HG02943 (cell line): ENCODE measurements around the gene HLA-DRB5.
"Not testable (repeated sequence)": the region's sequence is repeated elsewhere in the genome, so short reads cannot be mapped to it uniquely, and the experiment has no call there.

Experiments used
- ATAC-seq: cut with Tn5 transposase; IDR thresholded peaks from one replicate; pipeline ENCODE4 v1.9.1; 2021; ENCODE audit warnings: mild to moderate bottlenecking, low read depth, moderate library complexity; ENCODE audit not compliant: unreplicated experiment

Gene HLA-DRB5

DNA sequence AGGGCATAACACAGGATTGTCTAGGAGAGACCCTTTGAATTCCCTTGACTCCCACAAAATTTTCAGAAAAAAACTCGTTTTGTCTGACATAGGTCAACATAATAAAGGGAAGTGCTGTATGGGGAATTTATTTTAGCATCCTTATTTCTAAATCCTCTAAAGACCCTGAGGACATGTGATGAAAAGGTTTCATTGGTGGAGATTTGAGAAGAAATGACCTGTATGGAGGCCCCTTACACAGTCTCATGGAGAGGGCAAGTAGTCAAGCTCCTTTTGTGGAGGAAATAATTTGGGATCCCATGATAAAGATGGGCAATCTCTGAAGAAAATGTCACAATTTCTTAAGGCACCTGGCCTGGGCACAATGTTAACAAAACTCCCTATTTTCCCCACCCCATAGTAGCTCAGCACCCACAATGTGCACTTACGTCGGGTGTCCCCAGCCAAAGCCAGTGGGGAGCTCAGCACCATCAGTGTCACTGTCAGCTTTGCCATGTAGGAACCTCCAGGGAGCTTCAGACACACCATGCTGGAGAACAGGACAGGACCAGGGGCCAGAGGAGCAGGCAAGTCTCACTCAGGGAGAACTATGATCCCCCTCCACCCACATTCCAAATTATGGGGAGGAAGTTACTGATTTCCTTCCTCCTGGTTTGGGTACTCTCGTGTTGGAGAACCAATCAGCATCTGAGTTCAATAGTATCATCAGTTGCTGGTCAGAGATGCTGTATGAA is at the start of gene HLA-DRB5:
Gene HLA-DRB5, minus strand, starts transcription at position 591 of the 734 bp plus-strand sequence. Its CDS starts 63 bp downstream, at position 528.
- no peak for ATAC-seq

DNA sequence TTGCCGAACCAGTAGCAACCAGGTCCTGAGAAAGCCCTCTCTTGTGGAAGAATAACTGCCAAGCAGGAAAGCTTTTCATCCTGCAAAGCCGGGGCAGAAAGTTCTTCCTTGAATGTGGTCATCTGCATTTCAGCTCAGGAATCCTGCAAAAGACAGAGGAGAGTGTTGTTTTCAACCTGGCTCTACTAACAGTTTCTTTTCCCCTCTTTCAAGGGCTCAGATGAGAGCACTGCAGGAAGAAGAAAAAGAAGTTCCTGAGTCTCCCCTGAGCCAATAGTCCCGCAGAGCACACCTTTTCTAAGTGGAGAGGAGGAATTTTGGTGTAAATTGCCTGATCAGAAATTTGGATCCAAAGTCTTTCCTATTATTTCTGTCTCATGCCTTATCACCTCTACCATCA is 48.9 kb upstream of the HLA-DRB5 start:
- ATAC-seq, result no peak

GRCh38 chr6:32577493-32577892 is 47.4 kb upstream of the HLA-DRB5 start:
- not testable (repeated sequence) for ATAC-seq

GRCh38 chr6:32576250-32576649 is 46.2 kb upstream of the HLA-DRB5 start:
- no peak for ATAC-seq

DNA sequence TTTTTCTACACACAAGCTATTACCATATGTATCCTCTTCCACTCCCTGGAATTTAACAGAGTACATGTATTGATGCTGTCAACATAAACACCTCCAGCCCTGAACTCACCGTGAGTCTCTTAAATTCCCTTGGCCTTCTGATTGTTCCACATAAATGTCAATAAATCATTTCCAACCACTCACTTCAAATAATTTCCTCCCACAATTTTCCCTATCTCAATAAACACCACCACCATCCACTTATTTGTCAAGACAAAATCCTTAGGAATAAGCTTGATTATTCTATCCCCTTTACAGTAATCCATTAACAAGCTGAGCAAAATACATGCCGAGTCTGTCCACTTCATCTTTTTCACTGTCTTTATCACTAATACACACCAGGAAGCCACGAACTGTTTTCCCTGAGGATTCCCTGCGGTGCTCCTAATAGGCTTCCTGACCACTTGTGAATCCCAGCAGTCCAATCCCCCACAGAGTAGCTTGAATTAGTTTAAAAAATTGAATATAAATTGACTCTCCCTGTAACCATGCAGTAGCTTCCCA is 40.3 kb upstream of the HLA-DRB5 start:
- ATAC-seq, result no peak

DNA sequence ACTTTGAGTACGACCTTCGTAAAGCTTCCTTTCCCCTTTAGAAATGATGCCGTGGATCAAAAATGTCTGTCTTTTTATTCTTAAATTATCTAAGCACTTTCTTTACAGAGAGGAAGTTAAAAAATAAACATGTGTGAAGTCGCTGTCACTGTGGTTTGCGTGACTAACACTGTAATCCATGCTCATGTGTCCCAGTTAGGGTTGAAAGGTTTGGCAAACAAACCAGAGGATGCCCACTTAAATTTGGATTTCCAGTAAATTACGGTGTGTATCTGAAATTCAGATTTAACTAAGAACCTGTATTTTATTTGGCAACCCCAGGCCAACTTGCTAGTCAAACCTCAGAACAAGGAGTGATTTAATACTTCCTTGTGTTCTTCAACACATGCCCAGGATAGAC is 38.5 kb upstream of the HLA-DRB5 start:
- ATAC-seq, result no peak

- ATAC-seq, result no peak
These were observed 36.9 kb upstream of the HLA-DRB5 start for GRCh38 chr6:32566957-32567356.

DNA sequence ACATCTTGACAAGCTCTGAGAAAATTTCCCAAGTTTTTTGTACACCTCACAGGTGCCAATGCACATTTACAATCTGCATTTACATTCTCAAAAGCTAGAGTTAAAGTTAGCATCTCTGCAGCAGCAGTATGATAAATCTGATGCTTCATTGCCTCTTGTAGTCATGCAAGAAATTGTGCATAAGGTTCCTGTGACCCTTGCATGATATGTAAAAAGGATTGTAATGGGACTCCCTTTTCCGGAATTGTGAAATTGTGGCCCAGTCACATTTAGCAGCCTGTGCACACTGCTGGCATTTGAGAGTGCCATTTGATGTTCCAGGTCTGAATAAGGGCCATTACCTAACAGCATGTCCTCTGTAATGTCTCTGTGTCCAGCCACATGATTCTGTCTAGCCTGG is 35.4 kb upstream of the HLA-DRB5 start:
- ATAC-seq, result no peak

GRCh38 chr6:32562940-32563339 is 32.9 kb upstream of the HLA-DRB5 start:
- ATAC-seq, result no peak

GRCh38 chr6:32559747-32560146 is 29.7 kb upstream of the HLA-DRB5 start:
- no peak for ATAC-seq

- no peak for ATAC-seq
These were observed 28.5 kb upstream of the HLA-DRB5 start for GRCh38 chr6:32558426-32559057.

DNA sequence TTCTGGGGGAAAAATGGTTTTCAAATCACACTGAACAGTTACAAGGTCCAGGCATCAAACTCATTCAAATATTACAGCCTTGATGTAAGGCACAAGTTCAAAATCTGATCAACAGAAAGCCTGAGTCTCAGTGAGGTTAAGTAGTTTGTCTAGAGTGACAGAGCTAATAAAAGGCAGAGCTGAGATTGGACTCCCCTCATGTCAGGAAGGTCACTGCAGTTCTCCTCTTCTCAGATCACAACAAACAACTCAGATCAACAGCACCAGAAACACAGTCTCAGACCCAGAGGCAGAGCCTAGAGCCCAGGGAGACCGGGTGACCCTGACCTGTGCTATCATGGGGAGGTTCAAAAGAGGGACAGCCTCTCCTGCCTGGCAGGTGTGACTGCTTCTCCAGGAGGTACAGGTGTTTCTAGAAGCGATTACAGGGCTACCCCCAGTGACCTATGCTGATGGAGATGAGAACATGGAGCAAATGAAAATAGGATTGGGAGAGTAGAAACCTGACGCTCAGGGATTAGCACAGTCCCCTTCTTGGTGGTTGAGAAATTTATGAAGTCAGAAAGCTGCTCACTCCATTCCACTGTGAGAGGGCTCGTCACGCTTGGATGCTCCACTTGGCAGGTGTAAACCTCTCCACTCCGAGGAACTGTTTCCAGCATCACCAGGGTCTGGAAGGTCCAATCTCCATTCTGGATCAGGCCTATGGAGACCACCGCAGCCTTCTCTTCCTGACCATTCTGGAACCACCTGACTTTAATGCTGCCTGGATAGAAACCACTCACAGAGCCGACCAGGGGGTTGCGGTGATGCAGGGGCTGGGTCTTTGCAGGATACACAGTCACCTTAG is 24.3 kb upstream of the HLA-DRB5 start:
- ATAC-seq, result no peak

- ATAC-seq, result no peak
These were observed 23.1 kb upstream of the HLA-DRB5 start for GRCh38 chr6:32553037-32553742.

DNA sequence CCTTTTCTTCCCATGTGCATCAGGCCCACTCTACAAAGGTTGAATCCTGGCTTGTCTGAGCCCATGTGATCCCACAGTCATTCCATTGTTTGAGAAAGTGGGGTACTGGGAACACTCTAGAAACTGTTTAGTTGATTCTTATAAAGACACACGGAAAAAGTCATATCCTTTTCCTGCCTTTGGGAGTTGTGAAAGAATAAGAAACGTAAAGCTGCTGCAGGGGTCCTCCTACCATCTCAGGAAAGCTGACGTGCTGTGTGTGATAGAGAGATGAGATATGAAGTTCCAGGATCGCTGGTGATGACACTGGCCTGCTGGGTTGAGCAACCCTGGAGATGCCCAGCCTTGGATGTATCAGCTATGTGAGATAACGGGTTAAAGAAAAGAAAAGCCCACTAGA is 21.3 kb upstream of the HLA-DRB5 start:
- ATAC-seq, result no peak

DNA sequence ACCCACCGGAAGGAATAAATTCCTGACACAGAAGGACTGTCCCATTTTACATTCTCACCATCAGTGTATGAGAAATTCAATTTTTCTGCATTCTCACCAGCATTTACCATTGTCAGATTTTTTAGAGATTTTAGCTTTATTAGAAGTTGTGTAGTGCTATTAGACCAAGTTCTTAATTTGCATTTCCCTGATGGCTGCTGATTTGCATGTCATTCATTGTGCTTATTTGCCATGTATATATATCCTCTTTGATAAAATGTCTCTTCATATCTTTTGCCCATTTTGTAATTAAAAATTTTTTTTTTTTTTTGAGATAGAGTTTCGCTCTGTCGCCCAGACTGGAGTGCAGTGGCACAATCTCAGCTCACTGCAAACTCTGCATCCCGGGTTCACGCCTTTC is 9.8 kb upstream of the HLA-DRB5 start:
- no peak for ATAC-seq

- not testable (repeated sequence) for ATAC-seq
These were observed 325 bp upstream of the HLA-DRB5 start for GRCh38 chr6:32530431-32530793.

DNA sequence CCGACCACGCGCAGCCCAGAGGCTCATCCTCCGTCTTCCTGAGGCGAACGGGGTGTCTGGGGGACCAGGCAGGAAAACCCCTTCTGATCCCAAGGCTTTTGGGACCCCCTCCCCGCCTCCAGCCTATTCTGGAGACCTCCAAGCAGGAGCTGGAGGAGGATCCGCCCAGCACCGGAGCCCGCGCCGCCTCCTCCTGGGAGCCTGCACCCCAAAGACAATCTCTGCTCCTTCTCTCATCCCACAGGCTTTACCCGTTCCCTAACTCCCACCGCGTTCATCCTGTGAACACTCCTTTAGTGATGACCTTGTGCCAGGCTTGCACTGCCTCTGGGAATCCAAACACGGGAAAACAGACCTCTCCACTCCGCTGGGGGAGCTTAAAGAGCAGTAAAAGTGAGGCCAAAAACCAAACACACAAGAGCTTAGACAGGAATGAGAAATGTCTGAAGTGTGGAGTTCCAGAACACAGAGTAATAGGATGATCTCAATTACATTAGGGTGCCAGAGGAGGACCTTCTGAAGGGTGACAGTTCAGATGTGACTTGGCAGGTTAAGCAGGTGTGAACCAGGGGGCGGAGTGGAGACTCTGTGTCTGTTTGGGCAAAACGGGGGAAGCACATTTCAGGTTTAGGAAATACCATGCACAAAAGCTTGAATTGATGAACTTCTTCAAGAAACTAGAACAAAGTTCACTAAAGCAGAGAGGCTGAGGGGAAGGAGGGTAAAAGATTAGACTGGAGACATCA is 7.6 kb downstream of the HLA-DRB5 start:
- no peak for ATAC-seq

DNA sequence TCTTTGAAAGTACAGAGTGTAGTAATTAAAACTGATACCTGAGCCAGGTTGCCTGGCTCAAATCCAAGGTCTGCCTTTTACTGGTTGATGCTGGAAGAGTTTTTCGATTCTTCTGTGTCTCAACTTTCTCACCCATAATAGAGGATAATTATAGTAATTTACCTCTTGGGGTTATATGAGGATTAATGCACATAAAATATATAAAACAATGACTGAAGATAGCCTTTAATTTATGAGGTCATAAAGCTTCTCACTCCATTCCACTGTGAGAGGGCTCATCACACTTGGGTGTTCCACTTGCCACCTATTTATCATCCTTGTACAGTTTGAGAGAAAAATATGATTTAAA is 10.2 kb downstream of the HLA-DRB5 start:
- no peak for ATAC-seq

DNA sequence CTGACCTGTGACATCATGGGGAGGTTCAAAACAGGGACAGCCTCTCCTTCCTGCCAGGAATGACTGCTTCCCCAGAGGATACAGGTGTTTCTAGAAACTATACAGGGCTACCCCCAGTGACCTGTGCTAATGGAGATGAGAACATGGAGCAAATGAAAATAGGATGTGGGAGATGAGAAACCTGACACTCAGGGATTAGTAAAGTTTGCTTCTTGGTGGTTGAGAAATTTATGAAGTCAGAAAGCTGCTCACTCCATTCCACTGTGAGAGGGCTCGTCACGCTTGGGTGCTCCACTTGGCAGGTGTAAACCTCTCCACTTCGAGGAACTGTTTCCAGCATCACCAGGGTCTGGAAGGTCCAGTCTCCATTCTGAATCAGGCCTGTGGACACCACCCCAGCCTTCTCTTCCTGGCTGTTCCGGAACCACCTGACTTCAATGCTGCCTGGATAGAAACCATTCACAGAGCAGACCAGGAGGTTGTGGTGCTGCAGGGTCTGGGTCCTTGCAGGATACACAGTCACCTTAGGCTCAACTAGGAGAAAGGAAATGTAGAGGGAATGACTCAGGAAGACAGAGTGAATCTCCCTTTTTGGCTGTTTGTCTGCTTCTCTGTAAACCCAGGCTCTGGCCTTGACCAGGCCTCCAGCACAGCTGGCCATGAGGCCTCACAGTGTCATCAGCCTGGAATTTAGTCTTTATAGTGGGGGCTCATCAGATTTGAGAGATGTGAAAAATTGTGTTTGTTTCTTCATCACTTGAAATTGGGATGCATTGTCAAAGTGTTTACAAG is 10.8 kb downstream of the HLA-DRB5 start:
- ATAC-seq, result no peak
